ENCODE measurements around the gene SEMA5A. TPM values are rescaled to one million over a fixed set of nuclear protein-coding genes. Genes with fewer than 3 reads are reported as not detected.

Gene SEMA5A
- total and polyA plus RNA-seq, 7 donors = 0.60 to 4.7 (median 2.8) TPM

DNA sequence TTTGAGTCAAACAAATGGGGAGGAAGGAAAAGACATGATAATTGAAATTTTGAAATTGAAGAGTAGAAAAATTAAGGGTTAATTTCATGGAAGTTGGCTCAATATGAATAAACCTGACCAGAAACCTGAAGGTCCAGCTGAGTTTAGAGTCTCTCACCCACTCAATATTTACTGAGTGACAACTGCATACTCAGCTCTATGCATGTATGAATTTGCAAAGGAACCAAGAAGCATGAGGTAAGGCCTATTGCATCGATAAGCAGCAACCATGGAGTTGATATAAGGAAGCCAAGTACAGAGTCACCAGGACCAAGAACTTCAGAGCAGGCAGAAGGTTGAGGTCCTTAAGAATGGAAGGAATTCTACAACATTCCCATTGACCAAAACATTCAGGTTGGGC is 163.4 kb downstream of the SEMA5A start:
- no peaks in the 10 kb centered on the region for H3K9me3 ChIP-seq

GRCh38 chr5:9381464-9381863 is 164.4 kb downstream of the SEMA5A start:
- H3K4me1 ChIP-seq = no peaks in the 10 kb centered on the region
- no peak overlapping the region for H3K4me3 ChIP-seq
- H3K9me3 ChIP-seq = no peaks in the 10 kb centered on the region
- H3K27ac ChIP-seq = no peak overlapping the region
- H3K36me3 ChIP-seq = no peaks in the 10 kb centered on the region
- intact Hi-C loops (cut with DNase I) = no loop called here
- no peak for DNase-seq
- TF ChIP-seq EP300 (IDR thresholded peaks at IDR 0.05) (no peak), POLR2A (IDR thresholded peaks at IDR 0.05) (no peak), POLR2AphosphoS5 (IDR thresholded peaks at IDR 0.05) (no peak)
- TF ChIP-seq, protein P1, sequence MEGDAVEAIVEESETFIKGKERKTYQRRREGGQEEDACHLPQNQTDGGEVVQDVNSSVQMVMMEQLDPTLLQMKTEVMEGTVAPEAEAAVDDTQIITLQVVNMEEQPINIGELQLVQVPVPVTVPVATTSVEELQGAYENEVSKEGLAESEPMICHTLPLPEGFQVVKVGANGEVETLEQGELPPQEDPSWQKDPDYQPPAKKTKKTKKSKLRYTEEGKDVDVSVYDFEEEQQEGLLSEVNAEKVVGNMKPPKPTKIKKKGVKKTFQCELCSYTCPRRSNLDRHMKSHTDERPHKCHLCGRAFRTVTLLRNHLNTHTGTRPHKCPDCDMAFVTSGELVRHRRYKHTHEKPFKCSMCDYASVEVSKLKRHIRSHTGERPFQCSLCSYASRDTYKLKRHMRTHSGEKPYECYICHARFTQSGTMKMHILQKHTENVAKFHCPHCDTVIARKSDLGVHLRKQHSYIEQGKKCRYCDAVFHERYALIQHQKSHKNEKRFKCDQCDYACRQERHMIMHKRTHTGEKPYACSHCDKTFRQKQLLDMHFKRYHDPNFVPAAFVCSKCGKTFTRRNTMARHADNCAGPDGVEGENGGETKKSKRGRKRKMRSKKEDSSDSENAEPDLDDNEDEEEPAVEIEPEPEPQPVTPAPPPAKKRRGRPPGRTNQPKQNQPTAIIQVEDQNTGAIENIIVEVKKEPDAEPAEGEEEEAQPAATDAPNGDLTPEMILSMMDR (IDR thresholded peaks at IDR 0.05) = no peak
- H3K27me3 ChIP-seq = no peaks in the 10 kb centered on the region

More for the DNA sequence above, 163.4 kb downstream of the SEMA5A start:
- Histone ChIP-seq H3K36me3 (no peaks in the 10 kb centered on the region), H3K27me3 (no peaks in the 10 kb centered on the region), H3K27ac (no peak overlapping the region), H3K4me3 (no peak overlapping the region), H3K4me1 (no peaks in the 10 kb centered on the region)
- 82 to 97% methylated on average over 1 of the region's 1 CpG for WGBS, 2 donors
- TF ChIP-seq POLR2A (IDR thresholded peaks at IDR 0.05) = no peak
- no peak for TF ChIP-seq EP300 (IDR thresholded peaks at IDR 0.05)
- no peak for TF ChIP-seq POLR2AphosphoS5 (IDR thresholded peaks at IDR 0.05)
- TF ChIP-seq, protein P1 (IDR thresholded peaks at IDR 0.05) = no peak
- intact Hi-C loops (cut with DNase I) = no loop called here
- no peak for DNase-seq

GRCh38 chr5:9380109-9380508 is 165.8 kb downstream of the SEMA5A start:
- Histone ChIP-seq H3K27ac (no peak overlapping the region), H3K27me3 (no peaks in the 10 kb centered on the region), H3K9me3 (no peaks in the 10 kb centered on the region), H3K4me3 (no peak overlapping the region), H3K4me1 (no peaks in the 10 kb centered on the region), H3K36me3 (no peaks in the 10 kb centered on the region)
- intact Hi-C loops (cut with DNase I) = no loop called here
- no peak for DNase-seq
- 87% methylated on average over 7 of the region's 7 CpGs for WGBS, 2 donors
- TF ChIP-seq POLR2AphosphoS5 (IDR thresholded peaks at IDR 0.05) (no peak), POLR2A (IDR thresholded peaks at IDR 0.05) (no peak), EP300 (IDR thresholded peaks at IDR 0.05) (no peak)
- TF ChIP-seq, protein P1 (IDR thresholded peaks at IDR 0.05) = no peak

DNA sequence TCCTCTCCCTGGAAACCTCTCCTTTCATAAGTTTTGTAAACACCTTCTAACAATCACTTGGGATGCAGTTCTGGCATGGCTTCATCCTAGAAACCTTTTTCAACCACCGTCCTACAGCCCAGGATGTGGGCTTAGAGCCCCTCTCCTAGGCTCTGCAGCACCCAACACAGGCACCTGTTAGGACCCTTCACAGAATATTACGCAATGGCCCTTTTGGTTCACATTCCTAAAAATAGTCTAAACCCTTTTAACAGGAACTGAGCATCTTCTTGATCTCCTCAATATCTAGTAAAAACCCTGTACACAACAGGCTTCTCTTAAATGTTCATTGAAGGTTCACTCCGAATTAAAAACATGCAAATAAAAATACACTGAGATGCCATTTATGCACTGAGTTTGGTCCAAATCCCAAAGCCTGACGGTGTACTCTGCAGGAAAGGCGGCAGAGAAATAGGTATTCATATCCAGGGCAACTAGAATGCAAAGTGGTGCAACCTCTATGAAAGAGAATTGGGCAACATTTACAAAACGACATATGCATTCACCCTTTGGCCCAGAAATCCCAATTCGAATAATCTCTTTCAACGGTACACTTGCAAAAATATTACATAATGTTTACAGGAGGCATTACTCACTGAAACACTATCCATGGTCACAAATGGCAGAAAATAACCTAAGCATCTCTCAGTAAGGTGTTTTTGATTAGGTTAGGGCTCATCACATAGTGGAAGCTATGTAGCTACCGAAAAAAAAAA is 169.3 kb downstream of the SEMA5A start:
- WGBS, 2 donors = 86 to 88% methylated on average over 9 of the region's 9 CpGs
- H3K4me3 ChIP-seq = no peak overlapping the region
- DNase-seq = no peak

More for the DNA sequence above, 169.3 kb downstream of the SEMA5A start:
- H3K9me3 ChIP-seq = no peaks in the 10 kb centered on the region
- H3K4me1 ChIP-seq = no peaks in the 10 kb centered on the region
- no peak overlapping the region for H3K27ac ChIP-seq
- intact Hi-C loops (cut with DNase I) = no loop called here
- TF ChIP-seq POLR2A (IDR thresholded peaks at IDR 0.05) (no peak), EP300 (IDR thresholded peaks at IDR 0.05) (no peak), POLR2AphosphoS5 (IDR thresholded peaks at IDR 0.05) (no peak)
- TF ChIP-seq, protein P1 (IDR thresholded peaks at IDR 0.05) = no peak
- H3K36me3 ChIP-seq = no peaks in the 10 kb centered on the region
- H3K27me3 ChIP-seq = no peaks in the 10 kb centered on the region
